ENCODE data around the gene TMEM203. TPM values are rescaled to one million over a fixed set of nuclear protein-coding genes. Genes with fewer than 3 reads are reported as not detected.

The TMEM203 gene
- total RNA-seq, 1 donor from 2014 or later, result 26.6 TPM

GRCh38 chr9:137167747-137168572, 37.5 kb downstream of the TMEM203 start:
- peaks cover 91% of the 10 kb centered on the region for H3K27me3 ChIP-seq (ENCODE audit: low read depth)
- no peak for DNase-seq
- peak; percentile 4 to 13 for ATAC-seq
- peak overlapping the region; percentile 41 for H3K4me3 ChIP-seq
- H3K4me1 ChIP-seq, result peaks cover 30% of the 10 kb centered on the region
- no peaks in the 10 kb centered on the region for H3K36me3 ChIP-seq
- intact Hi-C loops (cut with DNase I), result no loop called here
- no peak overlapping the region for H3K27ac ChIP-seq
- no peak for TF ChIP-seq CTCF (IDR thresholded peaks at IDR 0.05)
- no peaks in the 10 kb centered on the region for H3K9me3 ChIP-seq

- DNase-seq, result no peak
- H3K9me3 ChIP-seq, result no peaks in the 10 kb centered on the region
- no peak overlapping the region for H3K27ac ChIP-seq
- peaks cover 96% of the 10 kb centered on the region for H3K27me3 ChIP-seq (ENCODE audit: low read depth)
- H3K36me3 ChIP-seq, result no peaks in the 10 kb centered on the region
- ATAC-seq, result no peak
- intact Hi-C loops (cut with DNase I), result no loop called here
- TF ChIP-seq CTCF (IDR thresholded peaks at IDR 0.05), result no peak
- peaks cover 36% of the 10 kb centered on the region for H3K4me1 ChIP-seq
- no peak overlapping the region for H3K4me3 ChIP-seq
Observed at GRCh38 chr9:137167277-137167746, 38.1 kb downstream of the TMEM203 start.

- TF ChIP-seq CTCF (IDR thresholded peaks at IDR 0.05), result no peak
- no peak overlapping the region for H3K4me3 ChIP-seq
- DNase-seq, result no peak
- H3K36me3 ChIP-seq, result no peaks in the 10 kb centered on the region
- H3K27me3 ChIP-seq (ENCODE audit: low read depth), result peaks cover 96% of the 10 kb centered on the region
- intact Hi-C loops (cut with DNase I), result no loop called here
- H3K9me3 ChIP-seq, result no peaks in the 10 kb centered on the region
- H3K4me1 ChIP-seq, result peaks cover 43% of the 10 kb centered on the region
- ATAC-seq, result no peak
- H3K27ac ChIP-seq, result no peak overlapping the region
Observed at GRCh38 chr9:137166380-137167229, 38.8 kb downstream of the TMEM203 start.

GRCh38 chr9:137165250-137165836, 40.1 kb downstream of the TMEM203 start:
- no peak for TF ChIP-seq CTCF (IDR thresholded peaks at IDR 0.05)
- Histone ChIP-seq H3K36me3 (no peaks in the 10 kb centered on the region), H3K9me3 (no peaks in the 10 kb centered on the region), H3K4me1 (peaks cover 43% of the 10 kb centered on the region), H3K4me3 (no peak overlapping the region), H3K27ac (no peak overlapping the region), H3K27me3 (ENCODE audit: low read depth) (peaks cover 99% of the 10 kb centered on the region)
- intact Hi-C loops (cut with DNase I), result no loop called here
- ATAC-seq, result no peak
- DNase-seq, result no peak

All from lower lobe of right lung (tissue), 2 donors.